Lower leg skin (tissue), 4 donors: ENCODE data around the gene IL31. TPM values are rescaled to one million over a fixed set of nuclear protein-coding genes. Genes with fewer than 3 reads are reported as not detected.

Source experiments
- DNase-seq, 2 donors: peaks; one replicate each; pipeline ENCODE4 v3.0.0-alpha.2; 2019; ENCODE audit warnings: low spot score in 2 of 2
- H3K4me3 ChIP-seq: fragments of 200-600 bp; sonication (generic); 2 replicates; pipeline ENCODE4 v1.5.1; 2017; ENCODE audit warnings: mild to moderate bottlenecking, low read depth; ENCODE audit not compliant: poor library complexity, severe bottlenecking
- POLR2A ChIP-seq, 2 donors: fragments of 450-650 bp; IDR thresholded peaks; one replicate each; pipeline ENCODE4 v1.6.1; 2016 to 2017; ENCODE audit warnings: antibody characterized with exemption in 2 of 2, mild to moderate bottlenecking in 1 of 2, moderate library complexity in 1 of 2
- WGBS, 2 donors: methylation state at CpG; one replicate each; pipeline ENCODE4 v1.1.5; 2018; 5-methylcytosine and 5-hydroxymethylcytosine counted together
- intact Hi-C: fragments of 100-400 bp; cut with DNase I; formaldehyde crosslinking; loops from one replicate; pipeline ENCODE4 v1.15.0; 2023; ENCODE audit warnings: low total_unique reads
- total RNA-seq, 4 donors: library from RNA; depleted of rRNA; stranded (reverse); fragments of >200 nt; gene quantifications; one replicate each; pipeline ENCODE4 v1.1.0, GENCODE V29; 2016
- TF ChIP-seq, protein P1 (sequence below), 3 donors: fragments of 450-650 bp; IDR thresholded peaks; one replicate each; pipeline ENCODE4 v1.5.1; 2016; ENCODE audit warnings: antibody characterized with exemption in 3 of 3, mild to moderate bottlenecking in 3 of 3, moderate library complexity in 2 of 3

The IL31 gene
- total RNA-seq, 4 donors from 2014 or later: not detected

DNA sequence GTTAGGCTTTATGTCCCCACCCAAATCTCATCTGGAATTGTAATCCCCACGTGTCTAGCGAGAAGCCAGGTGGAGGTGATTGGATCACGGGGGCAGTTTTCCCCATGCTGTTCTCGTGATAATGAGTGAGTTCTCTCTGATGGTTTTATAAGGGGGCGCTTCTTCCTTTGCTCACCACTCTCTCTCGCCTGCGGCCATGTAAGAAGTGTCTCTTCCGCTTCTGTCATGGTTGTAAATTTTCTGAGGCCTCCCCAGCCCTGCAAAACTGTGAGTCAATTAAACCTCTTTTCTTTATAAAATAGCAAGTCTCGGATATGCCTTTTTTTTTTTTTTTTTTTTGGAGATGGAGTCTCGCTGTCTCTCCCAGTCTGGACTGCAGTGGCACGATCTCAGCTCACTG is 13.3 kb downstream of the IL31 start:
- TF ChIP-seq POLR2A (IDR thresholded peaks at IDR 0.05): no peak
- TF ChIP-seq, protein P1, sequence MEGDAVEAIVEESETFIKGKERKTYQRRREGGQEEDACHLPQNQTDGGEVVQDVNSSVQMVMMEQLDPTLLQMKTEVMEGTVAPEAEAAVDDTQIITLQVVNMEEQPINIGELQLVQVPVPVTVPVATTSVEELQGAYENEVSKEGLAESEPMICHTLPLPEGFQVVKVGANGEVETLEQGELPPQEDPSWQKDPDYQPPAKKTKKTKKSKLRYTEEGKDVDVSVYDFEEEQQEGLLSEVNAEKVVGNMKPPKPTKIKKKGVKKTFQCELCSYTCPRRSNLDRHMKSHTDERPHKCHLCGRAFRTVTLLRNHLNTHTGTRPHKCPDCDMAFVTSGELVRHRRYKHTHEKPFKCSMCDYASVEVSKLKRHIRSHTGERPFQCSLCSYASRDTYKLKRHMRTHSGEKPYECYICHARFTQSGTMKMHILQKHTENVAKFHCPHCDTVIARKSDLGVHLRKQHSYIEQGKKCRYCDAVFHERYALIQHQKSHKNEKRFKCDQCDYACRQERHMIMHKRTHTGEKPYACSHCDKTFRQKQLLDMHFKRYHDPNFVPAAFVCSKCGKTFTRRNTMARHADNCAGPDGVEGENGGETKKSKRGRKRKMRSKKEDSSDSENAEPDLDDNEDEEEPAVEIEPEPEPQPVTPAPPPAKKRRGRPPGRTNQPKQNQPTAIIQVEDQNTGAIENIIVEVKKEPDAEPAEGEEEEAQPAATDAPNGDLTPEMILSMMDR (IDR thresholded peaks at IDR 0.05): no peak
- H3K4me3 ChIP-seq: no peak overlapping the region
- DNase-seq: no peak
- intact Hi-C loops: no loop called here
- WGBS, 2 donors: 72 to 75% methylated on average over 11 of the region's 11 CpGs

DNA sequence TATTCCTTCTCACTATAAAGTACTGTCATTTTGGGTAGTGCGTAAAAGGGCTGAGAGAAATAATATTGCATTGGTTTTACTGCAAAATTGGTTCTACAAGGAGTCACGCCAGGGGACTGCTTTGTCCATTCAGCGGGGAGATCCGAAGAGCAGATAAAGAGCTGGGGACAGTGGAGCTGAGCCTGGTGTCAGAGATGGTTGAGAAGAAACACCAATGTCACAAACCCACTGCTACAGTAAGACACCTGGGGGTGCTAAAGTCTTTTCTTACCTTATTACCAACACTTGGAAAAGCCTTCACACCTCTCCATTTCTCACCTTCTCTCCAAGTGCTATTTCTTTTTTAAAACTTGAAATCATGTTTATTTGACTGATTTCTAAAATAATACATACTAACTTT is 14.1 kb downstream of the IL31 start:
- H3K4me3 ChIP-seq: no peak overlapping the region
- no peak for TF ChIP-seq POLR2A (IDR thresholded peaks at IDR 0.05)
- TF ChIP-seq, protein P1 (IDR thresholded peaks at IDR 0.05): no peak
- WGBS, 2 donors: 69 to 76% methylated on average over 4 of the region's 4 CpGs
- intact Hi-C loops: no loop called here
- DNase-seq: no peak

DNA sequence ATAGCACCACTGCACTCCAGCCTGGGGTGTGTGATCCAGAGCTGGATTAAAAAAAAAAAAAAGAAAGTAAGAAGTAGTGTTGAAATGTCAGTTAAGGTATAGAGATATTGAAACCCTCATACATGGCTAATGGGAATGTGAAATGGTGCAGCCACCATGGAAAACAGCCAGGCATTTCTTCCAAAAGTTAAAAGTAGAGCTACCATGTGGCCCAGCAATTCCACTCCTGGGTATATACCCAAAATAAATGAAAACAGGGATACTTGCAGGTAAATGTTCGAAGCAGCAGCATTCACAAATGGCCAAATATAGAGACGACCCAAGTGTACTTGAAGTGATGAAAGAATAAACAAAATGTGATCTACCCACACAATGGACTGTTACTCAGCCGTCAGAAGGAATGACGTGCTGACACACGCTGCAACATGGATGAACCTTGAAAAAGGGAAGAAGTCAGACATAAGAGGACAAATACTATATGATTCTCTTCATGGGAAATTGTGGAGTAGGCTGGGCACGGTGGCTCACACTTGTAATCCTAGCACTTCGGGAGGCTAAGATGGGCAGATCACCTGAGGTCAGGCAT is 15.2 kb downstream of the IL31 start:
- no peak for DNase-seq
- TF ChIP-seq POLR2A (IDR thresholded peaks at IDR 0.05): no peak
- TF ChIP-seq, protein P1 (IDR thresholded peaks at IDR 0.05): no peak
- no peak overlapping the region for H3K4me3 ChIP-seq
- 77 to 86% methylated on average over 7 of the region's 7 CpGs for WGBS, 2 donors
- intact Hi-C loops: no loop called here

DNA sequence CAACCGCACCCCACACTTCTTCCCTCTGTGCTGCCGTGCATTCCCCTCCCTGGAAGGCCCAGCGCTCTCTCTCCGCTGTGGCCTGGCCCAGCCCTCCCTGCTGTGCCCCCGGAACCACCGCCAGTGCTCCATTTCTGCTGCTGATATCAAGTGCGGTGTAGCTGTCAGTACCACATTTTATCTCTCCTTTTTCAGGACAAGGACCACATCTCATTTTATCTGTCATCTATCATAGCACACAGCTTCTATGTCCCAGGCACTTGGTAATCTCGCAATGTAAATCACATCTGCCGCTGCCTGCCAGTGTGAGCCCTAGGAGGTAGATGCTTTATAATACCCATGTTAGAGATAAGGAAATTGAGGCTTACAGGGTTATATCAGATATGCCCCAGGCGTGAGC is 18.3 kb downstream of the IL31 start:
- WGBS, 2 donors: 72 to 83% methylated on average over 10 of the region's 10 CpGs
- intact Hi-C loops: no loop called here
- no peak for DNase-seq
- no peak overlapping the region for H3K4me3 ChIP-seq
- TF ChIP-seq, protein P1 (IDR thresholded peaks at IDR 0.05): no peak
- no peak for TF ChIP-seq POLR2A (IDR thresholded peaks at IDR 0.05)

DNA sequence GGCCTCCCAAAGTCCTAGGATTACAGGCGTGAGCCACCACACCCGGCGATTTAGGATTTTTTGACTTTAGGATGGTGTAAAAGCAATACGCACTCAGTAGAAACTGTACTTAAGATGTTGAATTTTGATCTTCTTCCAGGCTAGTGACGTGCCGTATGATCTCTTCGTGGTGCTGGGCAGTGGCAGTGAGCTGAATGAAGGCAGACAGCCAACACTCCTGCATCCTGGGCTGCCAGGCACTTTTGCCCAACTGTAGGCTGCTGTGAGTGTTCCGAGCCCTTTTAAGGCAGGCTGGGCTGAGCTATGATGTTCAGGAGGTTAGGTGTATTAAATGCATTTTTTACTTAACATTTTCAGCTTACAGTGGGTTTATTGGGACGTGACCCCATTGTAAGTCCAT is 21.3 kb downstream of the IL31 start:
- DNase-seq: no peak
- H3K4me3 ChIP-seq: no peak overlapping the region
- TF ChIP-seq, protein P1 (IDR thresholded peaks at IDR 0.05): no peak
- no peak for TF ChIP-seq POLR2A (IDR thresholded peaks at IDR 0.05)
- intact Hi-C loops: no loop called here
- WGBS, 2 donors: 76 to 90% methylated on average over 9 of the region's 9 CpGs

DNA sequence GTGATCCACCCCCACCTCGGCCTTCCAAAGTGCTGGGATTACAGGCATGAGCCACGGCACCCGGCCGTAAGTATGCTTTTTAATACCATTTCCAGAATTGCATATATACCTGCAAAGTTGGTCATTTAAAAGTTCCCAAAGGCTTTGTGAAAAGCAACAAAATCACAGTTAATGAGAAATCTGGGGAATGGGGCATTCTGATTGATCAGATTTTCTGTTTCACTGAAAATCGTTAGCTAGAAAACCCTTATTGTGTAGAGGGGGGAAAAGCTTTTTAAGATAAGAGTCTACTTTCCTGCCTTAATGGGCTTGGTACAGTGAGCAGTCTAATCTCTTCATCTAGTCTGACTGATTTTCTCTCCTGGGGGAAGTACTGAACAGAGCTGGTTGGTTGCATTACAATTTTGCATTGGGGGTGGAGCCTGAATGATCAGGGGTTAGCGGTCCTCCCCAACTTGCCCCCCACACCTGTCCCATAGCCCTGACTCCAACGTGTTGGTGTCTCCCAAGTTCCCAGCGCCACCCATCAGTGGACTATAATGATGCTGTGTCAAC is 23.8 kb downstream of the IL31 start:
- TF ChIP-seq POLR2A (IDR thresholded peaks at IDR 0.05): no peak
- TF ChIP-seq, protein P1 (IDR thresholded peaks at IDR 0.05): no peak
- DNase-seq: no peak
- WGBS, 2 donors: 72 to 80% methylated on average over 8 of the region's 8 CpGs

More for the DNA sequence above, 23.8 kb downstream of the IL31 start:
- no peak overlapping the region for H3K4me3 ChIP-seq
- intact Hi-C loops: no loop called here
